BJ (cell line): Measurements from ENCODE around the gene DMAP1. TPM values are rescaled to one million over a fixed set of nuclear protein-coding genes. Genes with fewer than 3 reads are reported as not detected.

ENCODE experiments used
- CTCF ChIA-PET: fragments of 350-600 bp; formaldehyde crosslinking; extraction: SDS; loops from one replicate; lab custom pipeline; 2021; ENCODE audit warnings: antibody characterized with exemption, inconsistent platforms; lab: Yijun Ruan, JAX
- POLR2A ChIA-PET: fragments of 300-600 bp; sonication (Branson Sonifier 250); formaldehyde crosslinking; extraction: SDS; loops from one replicate; lab custom pipeline; 2021; ENCODE audit warnings: antibody characterized with exemption; lab: Charles Lee
- DNase-seq: peaks from one replicate; pipeline ENCODE4 v3.0.0-alpha.2; 2011; ENCODE audit warnings: low read depth
- H3K27me3 ChIP-seq: 2 replicates; pipeline ENCODE4 v1.6.0; 2011; ENCODE audit warnings: low read length; ENCODE audit not compliant: control insufficient read depth, insufficient read depth
- H3K36me3 ChIP-seq: 2 replicates; pipeline ENCODE4 v1.5.1; 2011; ENCODE audit warnings: low read length; ENCODE audit not compliant: control insufficient read depth, insufficient read depth
- H3K4me3 ChIP-seq: 2 replicates; pipeline ENCODE4 v1.5.1; 2011; ENCODE audit warnings: low read depth, mild to moderate bottlenecking, control low read depth, low read length
- polyA plus RNA-seq: library from polyadenylated mRNA; depleted of rRNA; stranded (reverse); fragments of >200 nt; gene quantifications from 2 replicates; pipeline ENCODE4 v1.2.3, GENCODE V29; 2011
- TF ChIP-seq, protein P1 (sequence below): IDR thresholded peaks from 2 replicates; pipeline ENCODE4 v1.5.1; 2011; ENCODE audit warnings: low read depth, mild to moderate bottlenecking, control low read depth, inconsistent platforms, low read length, moderate library complexity; ENCODE audit not compliant: insufficient read depth

The DMAP1 gene
- polyA plus RNA-seq, 1 experiment = 45.1 TPM

DNA sequence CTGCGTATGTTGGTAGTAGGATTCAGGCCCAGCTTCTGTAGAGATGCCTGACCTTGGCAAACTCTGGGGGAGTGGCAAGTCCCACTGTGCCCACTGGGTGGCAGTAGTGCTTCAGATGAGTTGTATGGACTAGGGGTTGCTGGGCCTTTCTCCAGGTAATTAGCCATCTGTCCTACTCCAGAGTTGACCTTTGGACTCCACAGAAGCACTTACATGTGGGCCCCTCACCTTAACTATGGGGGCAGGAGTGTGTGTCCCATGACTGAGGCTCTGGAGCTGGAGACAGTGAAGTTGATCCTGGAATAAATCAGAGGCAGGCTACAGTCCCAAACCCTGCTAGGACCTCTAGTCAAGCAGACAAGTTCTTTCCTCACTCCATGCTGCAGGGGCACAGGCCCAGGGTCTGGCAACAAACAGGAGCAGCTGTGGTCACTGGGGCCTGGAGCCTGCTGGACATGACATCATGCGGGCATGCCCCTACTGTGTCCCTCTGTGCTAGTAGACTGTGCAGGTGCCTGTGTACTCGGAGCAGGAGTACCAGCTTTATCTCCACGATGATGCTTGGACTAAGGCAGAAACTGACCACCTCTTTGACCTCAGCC lies 4.6 kb downstream of the DMAP1 start:
- DNase-seq = no peak
- TF ChIP-seq, protein P1, sequence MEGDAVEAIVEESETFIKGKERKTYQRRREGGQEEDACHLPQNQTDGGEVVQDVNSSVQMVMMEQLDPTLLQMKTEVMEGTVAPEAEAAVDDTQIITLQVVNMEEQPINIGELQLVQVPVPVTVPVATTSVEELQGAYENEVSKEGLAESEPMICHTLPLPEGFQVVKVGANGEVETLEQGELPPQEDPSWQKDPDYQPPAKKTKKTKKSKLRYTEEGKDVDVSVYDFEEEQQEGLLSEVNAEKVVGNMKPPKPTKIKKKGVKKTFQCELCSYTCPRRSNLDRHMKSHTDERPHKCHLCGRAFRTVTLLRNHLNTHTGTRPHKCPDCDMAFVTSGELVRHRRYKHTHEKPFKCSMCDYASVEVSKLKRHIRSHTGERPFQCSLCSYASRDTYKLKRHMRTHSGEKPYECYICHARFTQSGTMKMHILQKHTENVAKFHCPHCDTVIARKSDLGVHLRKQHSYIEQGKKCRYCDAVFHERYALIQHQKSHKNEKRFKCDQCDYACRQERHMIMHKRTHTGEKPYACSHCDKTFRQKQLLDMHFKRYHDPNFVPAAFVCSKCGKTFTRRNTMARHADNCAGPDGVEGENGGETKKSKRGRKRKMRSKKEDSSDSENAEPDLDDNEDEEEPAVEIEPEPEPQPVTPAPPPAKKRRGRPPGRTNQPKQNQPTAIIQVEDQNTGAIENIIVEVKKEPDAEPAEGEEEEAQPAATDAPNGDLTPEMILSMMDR = peak; percentile 92
- ChIA-PET CTCF (interaction anchor here (0.7 to 8.6 kb wide), 47 partner anchors 10 to 435 kb away, joined by 3 to 88 read pairs (median 4); no protein-coding TSS in a partner anchor), POLR2A (interaction anchor here (0.6 kb wide), 1 partner anchor 344 kb away, joined by 6 read pairs; no protein-coding TSS in a partner anchor)
- H3K4me3 ChIP-seq = no peak overlapping the region
- no peaks in the 10 kb centered on the region for H3K27me3 ChIP-seq
- peaks cover 32% of the 10 kb centered on the region for H3K36me3 ChIP-seq

GRCh38 chr1:44218503-44219300 lies 5.4 kb downstream of the DMAP1 start:
- POLR2A ChIA-PET = no interaction called here

GRCh38 chr1:44219301-44219626 lies 6.0 kb downstream of the DMAP1 start:
- ChIA-PET CTCF (interaction anchor here (0.8 to 8.6 kb wide), 12 partner anchors 8 to 434 kb away, joined by 3 to 88 read pairs (median 6); no protein-coding TSS in a partner anchor), POLR2A (no interaction called here)
- TF ChIP-seq, protein P1 = no peak
- no peak overlapping the region for H3K4me3 ChIP-seq
- no peaks in the 10 kb centered on the region for H3K27me3 ChIP-seq
- H3K36me3 ChIP-seq = peaks cover 32% of the 10 kb centered on the region
- DNase-seq = no peak

More at GRCh38 chr1:44218503-44219300, 5.4 kb downstream of the DMAP1 start:
- no peak for DNase-seq
- Histone ChIP-seq H3K27me3 (no peaks in the 10 kb centered on the region), H3K36me3 (peaks cover 32% of the 10 kb centered on the region), H3K4me3 (no peak overlapping the region)
- TF ChIP-seq, protein P1 = no peak
- CTCF ChIA-PET = interaction anchor here (0.5 to 8.6 kb wide), 32 partner anchors 9 to 434 kb away, joined by 3 to 88 read pairs (median 4); no protein-coding TSS in a partner anchor

DNA sequence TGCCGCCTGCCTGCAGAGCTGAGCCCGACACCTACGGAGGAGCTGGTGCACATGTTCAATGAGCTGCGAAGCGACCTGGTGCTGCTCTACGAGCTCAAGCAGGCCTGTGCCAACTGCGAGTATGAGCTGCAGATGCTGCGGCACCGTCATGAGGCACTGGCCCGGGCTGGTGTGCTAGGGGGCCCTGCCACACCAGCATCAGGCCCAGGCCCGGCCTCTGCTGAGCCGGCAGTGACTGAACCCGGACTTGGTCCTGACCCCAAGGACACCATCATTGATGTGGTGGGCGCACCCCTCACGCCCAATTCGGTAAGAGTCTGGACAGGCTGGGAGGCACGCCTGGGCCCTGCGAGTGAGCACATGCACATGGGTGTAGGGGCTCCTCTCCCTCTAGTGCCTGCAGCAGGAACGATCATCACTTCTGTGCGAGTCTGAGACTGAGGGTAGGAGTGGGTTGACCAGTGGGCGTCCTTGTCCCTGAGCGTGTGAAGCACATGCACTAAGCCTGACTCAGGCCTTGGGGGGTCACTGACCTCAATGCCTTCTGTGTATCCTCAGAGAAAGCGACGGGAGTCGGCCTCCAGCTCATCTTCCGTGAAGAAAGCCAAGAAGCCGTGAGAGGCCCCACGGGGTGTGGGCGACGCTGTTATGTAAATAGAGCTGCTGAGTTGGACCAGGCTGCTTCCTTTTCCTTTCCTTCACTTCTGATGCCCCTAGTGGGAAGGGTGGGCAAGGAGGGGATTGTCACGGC lies 6.9 kb downstream of the DMAP1 start:
- Histone ChIP-seq H3K4me3 (no peak overlapping the region), H3K27me3 (no peaks in the 10 kb centered on the region), H3K36me3 (peaks cover 32% of the 10 kb centered on the region)
- TF ChIP-seq, protein P1 = peak; percentile 13
- no peak for DNase-seq
- POLR2A ChIA-PET = no interaction called here
- CTCF ChIA-PET = interaction anchor here (0.8 to 8.6 kb wide), 10 partner anchors 12 to 379 kb away, joined by 3 to 88 read pairs (median 4); no protein-coding TSS in a partner anchor
